Jurkat, Clone E6-1 (cell line): ENCODE results near the gene LPAR1. TPM values are rescaled to one million over a fixed set of nuclear protein-coding genes. Genes with fewer than 3 reads are reported as not detected.
"Not testable (repeated sequence)": the region's sequence is repeated elsewhere in the genome, so short reads cannot be mapped to it uniquely, and the experiment has no call there.

Experiments used
- DNase-seq: peaks from one replicate; pipeline ENCODE4 v3.0.0-alpha.2; 2011; ENCODE audit warnings: low read depth, low spot score
- H3K4me3 ChIP-seq: 2 replicates; pipeline ENCODE4 v1.5.1; 2011; ENCODE audit warnings: mild to moderate bottlenecking, low read length, control low read depth, moderate library complexity
- polyA plus RNA-seq: library from polyadenylated mRNA; unstranded; fragments of >200 nt; gene quantifications from one replicate; pipeline ENCODE4 v1.2.1, GENCODE V29; 2012; ENCODE audit warnings: missing spikeins; ENCODE audit not compliant: insufficient read length, insufficient read depth

LPAR1 gene
- 0.34 TPM for polyA plus RNA-seq

DNA sequence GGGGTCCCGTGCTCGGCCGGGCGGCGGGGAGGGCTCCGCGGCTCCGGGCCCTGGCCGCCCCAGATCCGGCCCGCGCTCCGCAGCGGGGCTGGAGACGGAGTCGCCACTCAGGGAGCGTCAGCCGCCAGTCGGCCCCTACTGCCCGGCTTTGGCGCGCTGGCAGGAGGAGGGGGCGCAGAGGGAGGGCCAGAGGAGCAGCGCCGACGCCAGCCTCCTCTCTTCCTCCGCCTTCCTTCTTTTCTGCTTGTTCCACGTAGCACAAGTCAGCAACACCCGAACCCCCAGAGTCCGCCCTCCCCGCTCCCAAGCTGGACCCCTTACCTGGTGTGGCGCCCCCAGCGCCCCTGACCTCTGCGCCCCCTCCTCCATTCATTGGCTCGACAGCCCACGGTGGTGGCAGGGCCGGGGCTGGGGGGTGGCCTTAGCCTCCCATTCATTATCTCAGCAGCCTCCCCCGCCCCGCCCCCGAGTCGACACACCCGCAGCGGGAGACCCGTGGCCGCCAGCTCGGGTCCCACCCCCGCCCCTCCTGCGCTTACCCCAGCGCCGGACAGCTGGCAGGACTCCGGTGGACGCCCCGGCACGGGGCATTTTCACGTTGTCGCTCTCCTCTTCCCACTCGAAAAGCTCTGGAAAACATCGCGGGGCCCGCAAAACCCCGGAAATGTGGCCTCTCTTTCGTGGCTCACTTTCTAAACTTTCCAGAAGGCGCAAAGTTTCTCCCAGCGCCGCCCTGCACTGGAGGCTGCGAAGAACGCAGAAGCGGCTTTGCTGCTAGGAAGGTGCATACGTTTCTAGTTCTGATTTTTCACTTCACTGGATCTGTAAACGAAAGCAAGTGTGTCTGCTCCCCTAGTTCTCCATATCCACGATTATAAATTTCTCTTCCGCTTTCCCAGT lies at the start of gene LPAR1:
LPAR1 (minus strand) TSS at position 140 of the 900 bp plus-strand sequence. CDS start 66,353 bp downstream, outside the sequence.
- no peak for DNase-seq

GRCh38 chr9:111078391-111079038 lies 40.2 kb upstream of the LPAR1 start:
- H3K4me3 ChIP-seq = no peak overlapping the region
- DNase-seq = no peak

More for the DNA sequence above, at the start of gene LPAR1:
- H3K4me3 ChIP-seq = peak within 1 kb of the TSS; percentile 13; the same call in 1 of the 2 replicates

DNA sequence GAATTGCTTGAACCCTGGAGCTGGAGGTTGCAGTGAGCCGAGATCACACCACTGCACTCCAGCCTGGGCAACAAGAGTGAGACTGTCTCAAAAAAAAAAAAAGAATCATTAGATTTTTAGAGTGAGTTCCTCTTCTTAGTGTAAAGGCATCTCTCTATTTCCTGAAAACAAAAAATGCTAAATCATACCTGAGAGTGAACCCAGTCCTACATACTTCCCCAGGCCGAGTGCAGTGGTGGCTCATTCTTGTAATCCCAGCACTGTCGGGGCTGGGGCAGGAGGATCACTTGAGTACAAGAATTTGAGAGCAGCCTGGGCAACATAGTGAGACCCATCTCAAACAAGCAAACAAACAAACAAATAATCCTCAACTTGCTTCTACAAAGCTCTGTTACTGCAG lies 38.2 kb upstream of the LPAR1 start:
- DNase-seq = no peak
- H3K4me3 ChIP-seq = no peak overlapping the region

GRCh38 chr9:111076042-111076441 lies 37.8 kb upstream of the LPAR1 start:
- no peak overlapping the region for H3K4me3 ChIP-seq
- DNase-seq = no peak

DNA sequence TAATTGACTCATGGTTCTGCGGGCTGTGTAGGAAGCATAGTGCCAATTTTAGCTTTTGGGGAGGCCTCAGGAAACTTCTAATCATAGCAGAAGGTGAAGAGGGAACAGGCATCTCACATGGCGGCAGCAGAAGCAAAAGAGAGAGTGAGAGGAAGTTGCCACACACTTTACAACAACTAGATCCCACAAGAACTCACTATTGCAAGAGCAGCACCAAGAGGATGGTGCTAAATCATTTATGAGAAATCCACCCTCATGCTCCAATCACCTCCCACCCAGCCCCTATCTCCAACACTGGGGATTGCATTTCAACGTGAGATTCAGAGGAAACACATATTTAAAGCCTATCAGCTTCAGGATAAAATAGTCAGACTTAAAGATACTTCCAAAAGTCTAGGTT lies 36.1 kb upstream of the LPAR1 start:
- peak; percentile 5 for DNase-seq

DNA sequence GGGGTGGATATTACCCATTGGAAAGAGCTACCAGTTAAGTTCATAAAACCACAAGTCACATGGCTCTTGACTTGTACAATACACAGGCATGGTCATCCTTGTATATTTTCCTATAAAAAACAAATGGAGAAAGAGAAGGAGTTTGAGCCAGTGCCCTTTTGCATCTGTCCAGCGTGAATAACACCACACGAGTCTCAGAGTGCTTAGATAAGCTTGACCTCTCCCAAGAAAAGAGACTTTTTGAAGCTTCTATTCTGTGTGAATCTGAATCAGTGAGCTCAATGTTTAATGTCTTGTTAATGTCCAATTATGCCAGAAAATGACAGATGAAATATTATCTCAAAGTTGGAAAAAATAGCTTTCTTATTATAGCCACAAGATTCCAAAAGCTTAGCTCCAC lies 30.9 kb upstream of the LPAR1 start:
- no peak for DNase-seq
- H3K4me3 ChIP-seq = no peak overlapping the region

More for the DNA sequence above, 36.1 kb upstream of the LPAR1 start:
- H3K4me3 ChIP-seq = no peak overlapping the region

DNA sequence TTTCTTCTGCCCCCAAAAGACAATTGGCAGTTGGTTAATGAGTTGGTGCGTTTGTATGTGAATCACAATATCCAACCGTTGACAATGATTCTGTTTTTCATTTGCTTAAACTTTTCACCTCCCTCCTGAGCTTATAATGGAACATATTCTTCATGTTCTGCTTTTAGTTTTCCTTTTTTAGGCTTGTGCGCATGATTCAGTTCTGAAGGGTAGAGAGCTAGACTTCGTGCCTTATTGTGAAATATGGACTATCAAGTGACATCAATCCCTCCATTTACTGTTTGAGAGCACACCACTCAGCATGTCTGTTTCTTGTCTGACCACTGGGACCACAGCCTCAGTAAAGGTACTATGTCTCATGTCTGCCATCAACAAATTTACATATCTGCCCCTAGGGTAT lies 30.5 kb upstream of the LPAR1 start:
- DNase-seq = no peak
- no peak overlapping the region for H3K4me3 ChIP-seq

DNA sequence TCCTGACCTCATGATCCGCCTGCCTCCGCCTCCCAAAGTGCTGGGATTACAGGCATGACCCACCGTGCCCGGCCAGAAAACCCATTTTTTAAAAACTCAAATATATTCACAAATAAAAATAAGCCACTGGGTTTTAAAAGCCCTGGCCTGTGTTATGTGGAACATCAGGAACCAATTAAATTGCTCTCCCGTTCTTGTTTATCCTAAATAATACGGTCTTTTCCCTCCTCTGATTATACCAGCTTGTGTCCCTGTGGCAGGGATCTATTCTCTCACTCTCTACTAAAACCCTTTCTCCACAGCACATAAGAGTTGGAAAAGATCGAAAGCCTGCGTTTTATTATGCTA lies 30.1 kb upstream of the LPAR1 start:
- DNase-seq = no peak
- H3K4me3 ChIP-seq = no peak overlapping the region

GRCh38 chr9:111066468-111066867 lies 28.2 kb upstream of the LPAR1 start:
- no peak for DNase-seq
- H3K4me3 ChIP-seq = no peak overlapping the region

GRCh38 chr9:111065414-111065813 lies 27.1 kb upstream of the LPAR1 start:
- no peak for DNase-seq
- no peak overlapping the region for H3K4me3 ChIP-seq

- no peak for DNase-seq
Observed at GRCh38 chr9:111064160-111064837, 26.0 kb upstream of the LPAR1 start.

GRCh38 chr9:111063332-111063731 lies 25.1 kb upstream of the LPAR1 start:
- DNase-seq = no peak
- no peak overlapping the region for H3K4me3 ChIP-seq

More at GRCh38 chr9:111064160-111064837, 26.0 kb upstream of the LPAR1 start:
- H3K4me3 ChIP-seq = no peak overlapping the region

DNA sequence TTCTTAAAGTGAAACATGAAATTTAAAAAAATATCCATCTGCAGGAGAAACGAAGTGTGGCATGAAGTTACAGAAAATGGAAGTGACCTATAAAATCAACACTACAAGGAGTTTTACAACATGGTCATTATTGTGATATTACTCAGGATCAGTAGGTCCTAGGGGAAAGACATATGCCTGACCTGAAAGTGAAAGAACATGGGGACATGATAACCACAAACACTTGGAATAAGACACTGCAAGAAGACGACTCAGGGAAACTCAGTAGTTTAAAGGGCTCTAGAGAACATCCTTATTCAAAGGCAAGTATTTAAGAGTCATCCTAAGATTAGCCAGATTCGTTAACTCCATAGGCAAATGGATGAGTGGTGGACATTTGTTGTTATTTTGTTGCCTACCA lies 19.9 kb upstream of the LPAR1 start:
- DNase-seq = no peak

GRCh38 chr9:111056538-111056937 lies 18.3 kb upstream of the LPAR1 start:
- H3K4me3 ChIP-seq = no peak overlapping the region
- no peak for DNase-seq

More for the DNA sequence above, 19.9 kb upstream of the LPAR1 start:
- H3K4me3 ChIP-seq = no peak overlapping the region

DNA sequence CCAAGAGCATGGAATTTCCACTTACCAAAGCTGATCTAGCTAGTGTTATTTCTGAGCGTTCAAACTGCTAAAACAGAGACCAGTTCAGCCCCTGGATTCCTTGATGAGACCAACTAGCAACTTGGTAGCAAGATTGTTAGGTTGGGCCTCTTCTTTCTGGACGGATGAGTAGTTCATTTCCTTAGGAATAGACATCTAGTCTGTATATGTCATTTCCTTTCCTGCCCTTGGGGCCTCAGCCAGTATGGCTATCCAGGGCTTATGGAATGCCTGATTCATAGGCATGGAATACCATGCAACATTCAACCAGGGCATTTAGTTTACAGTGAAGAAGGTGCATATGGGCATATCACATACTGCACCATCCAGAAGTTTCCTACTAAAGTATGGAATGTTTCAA lies 14.5 kb upstream of the LPAR1 start:
- no peak for DNase-seq
- no peak overlapping the region for H3K4me3 ChIP-seq

- no peak for DNase-seq
- no peak overlapping the region for H3K4me3 ChIP-seq
Observed at GRCh38 chr9:111051400-111051799, 13.1 kb upstream of the LPAR1 start.

- no peak overlapping the region for H3K4me3 ChIP-seq
- DNase-seq = no peak
Observed at GRCh38 chr9:111050819-111051218, 12.5 kb upstream of the LPAR1 start.

GRCh38 chr9:111047287-111047686 lies 9.0 kb upstream of the LPAR1 start:
- not testable (repeated sequence) for H3K4me3 ChIP-seq, DNase-seq

- H3K4me3 ChIP-seq = no peak overlapping the region
- DNase-seq = no peak
Observed at GRCh38 chr9:111041902-111042301, 3.6 kb upstream of the LPAR1 start.

DNA sequence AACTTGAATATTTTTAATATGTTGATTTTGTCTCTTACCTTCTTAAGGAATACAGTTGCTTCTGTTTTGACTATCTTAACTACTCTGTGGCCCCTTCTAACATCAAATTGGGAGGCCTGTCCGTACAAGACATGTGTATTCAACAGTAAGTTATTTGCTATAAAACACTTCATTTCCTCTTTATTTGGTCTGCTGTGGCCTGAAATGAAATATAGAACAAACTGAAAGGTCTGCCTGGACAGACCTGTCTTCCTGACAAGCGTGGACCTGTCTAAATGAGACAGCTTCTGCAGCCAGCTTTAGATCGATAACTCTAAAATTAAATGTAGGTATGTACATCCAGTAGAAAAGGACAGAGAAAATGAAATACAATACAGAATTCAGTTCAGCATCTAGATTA lies 2.2 kb upstream of the LPAR1 start:
- H3K4me3 ChIP-seq = no peak overlapping the region
- DNase-seq = no peak
